Tibial nerve (tissue), 4 donors: ENCODE results near the gene CCDC170.

Source experiments
- CTCF ChIP-seq, 5 experiments: fragments of 200-600 bp in 3 of 5; fragments of 450-650 bp in 2 of 5; sonication (generic) in 3 of 5; IDR thresholded peaks; one replicate each; pipeline ENCODE4 v1.5.1; 2016 to 2019; ENCODE audit warnings: antibody characterized with exemption in 5 of 5, mild to moderate bottlenecking in 3 of 5, moderate library complexity in 2 of 5
- EP300 ChIP-seq, 2 donors: sonication (generic); formaldehyde crosslinking; IDR thresholded peaks; one replicate each; pipeline ENCODE4 v1.6.1; 2017; ENCODE audit warnings: antibody characterized with exemption in 2 of 2, mild to moderate bottlenecking in 1 of 2
- POLR2A ChIP-seq, 2 donors: fragments of 450-650 bp; IDR thresholded peaks; one replicate each; pipeline ENCODE4 v1.6.1; 2017; ENCODE audit warnings: antibody characterized with exemption in 2 of 2, mild to moderate bottlenecking in 2 of 2, moderate library complexity in 2 of 2

DNA sequence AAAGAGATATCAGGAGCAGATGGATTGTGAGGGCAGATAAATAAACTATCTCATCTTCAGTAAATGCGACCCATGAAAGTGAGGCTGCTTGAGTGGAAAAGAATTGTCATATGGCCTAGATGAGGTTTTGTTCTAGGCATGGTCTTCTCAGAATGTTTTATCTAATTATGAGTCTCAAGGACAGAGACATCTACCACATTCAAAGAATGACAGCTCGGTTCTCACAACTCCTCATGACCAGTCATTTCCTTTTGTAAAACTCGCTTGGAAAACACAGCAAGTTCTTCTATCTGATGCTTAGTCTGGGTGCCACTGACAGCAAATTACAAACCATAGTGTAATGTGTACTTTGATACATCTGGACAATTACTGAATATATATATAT lies 140.5 kb downstream of the CCDC170 start:
- TF ChIP-seq CTCF (IDR thresholded peaks at IDR 0.05) (no peak), POLR2A (IDR thresholded peaks at IDR 0.05) (no peak), EP300 (IDR thresholded peaks at IDR 0.05) (no peak)
